ENCODE measurements around the gene DUSP19. TPM values are rescaled to one million over a fixed set of nuclear protein-coding genes. Genes with fewer than 3 reads are reported as not detected.

DUSP19 gene
- total RNA-seq, 1 donor from 2014 or later, result 3.7 TPM

- Histone ChIP-seq H3K9ac (ENCODE audit: low read length) (no peak overlapping the region), H3K27me3 (ENCODE audit: insufficient read depth, low read length) (no peaks in the 10 kb centered on the region), H3K4me1 (ENCODE audit: insufficient read depth, low read length) (no peaks in the 10 kb centered on the region), H3K4me3 (ENCODE audit: insufficient read depth, low read depth, low read length) (no peak overlapping the region), H3K79me2 (ENCODE audit: insufficient read depth, low read length) (no peaks in the 10 kb centered on the region), H2AFZ (ENCODE audit: low read depth, low read length) (no peak overlapping the region), H4K20me1 (ENCODE audit: insufficient read depth, low read length) (no peaks in the 10 kb centered on the region), H3K4me2 (ENCODE audit: low read length) (no peak overlapping the region), H3K27ac (ENCODE audit: low read depth, low read length) (no peak overlapping the region), H3K9me3 (ENCODE audit: insufficient read depth, low read depth, low read length) (no peaks in the 10 kb centered on the region), H3K36me3 (ENCODE audit: insufficient read depth, low read length) (no peaks in the 10 kb centered on the region)
- Mint-ChIP-seq H3K9me3 (ENCODE audit: unreplicated experiment) (no peaks in the 10 kb centered on the region), H3K27ac (ENCODE audit: unreplicated experiment) (no peak overlapping the region), H3K27me3 (ENCODE audit: low read depth, unreplicated experiment) (no peaks in the 10 kb centered on the region), H3K4me1 (ENCODE audit: low read depth, unreplicated experiment) (no peaks in the 10 kb centered on the region), H3K4me3 (ENCODE audit: unreplicated experiment) (no peak overlapping the region), H3K36me3 (ENCODE audit: low read depth, unreplicated experiment) (no peaks in the 10 kb centered on the region)
- no peak for TF ChIP-seq EZH2 (IDR thresholded peaks at IDR 0.05; ENCODE audit: insufficient read depth, low read length)
- TF ChIP-seq CTCF (IDR thresholded peaks at IDR 0.05; ENCODE audit: insufficient read depth, low read depth, low read length), result no peak
- FAIRE-seq (no peak), DNase-seq (ENCODE audit: low read depth) (no peak)
Observed at GRCh38 chr2:183088061-183088460, 9.5 kb downstream of the DUSP19 start.

DNA sequence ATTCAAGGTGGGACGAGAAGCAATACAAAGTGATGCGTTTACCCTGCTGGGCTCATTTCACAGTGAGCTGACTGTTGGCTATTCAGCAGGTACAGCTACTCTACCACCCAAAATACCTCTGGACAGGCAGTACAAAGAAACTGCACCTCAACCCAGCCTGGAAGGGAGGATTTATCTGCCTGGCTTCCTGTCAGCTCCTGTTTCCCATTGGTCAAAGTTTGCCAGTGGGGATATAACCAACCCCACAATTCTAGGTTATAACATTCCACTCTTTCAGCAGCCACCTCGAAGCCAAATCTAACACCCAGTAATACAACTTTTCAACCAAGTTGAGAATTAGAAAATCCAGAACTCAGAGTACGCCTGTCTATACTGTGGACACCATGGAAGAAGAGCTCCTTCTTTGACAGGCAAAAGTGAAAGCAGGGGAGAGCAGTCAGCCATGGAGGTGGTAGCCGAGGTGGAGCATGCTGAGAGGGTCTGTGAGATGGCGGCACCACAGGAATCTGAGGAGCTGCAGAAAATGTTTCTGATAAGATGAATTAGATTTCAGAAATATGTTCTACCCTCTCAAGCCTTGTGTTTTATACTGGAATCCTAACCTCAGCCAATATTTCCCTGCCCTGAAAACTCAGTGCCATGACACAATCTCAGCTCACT is 10.8 kb downstream of the DUSP19 start:
- TF ChIP-seq EZH2 (IDR thresholded peaks at IDR 0.05; ENCODE audit: insufficient read depth, low read length) (no peak), CTCF (IDR thresholded peaks at IDR 0.05; ENCODE audit: insufficient read depth, low read depth, low read length) (no peak)
- H3K36me3 Mint-ChIP-seq (ENCODE audit: low read depth, unreplicated experiment), result no peaks in the 10 kb centered on the region
- peaks cover 3% of the 10 kb centered on the region for H3K4me1 Mint-ChIP-seq (ENCODE audit: low read depth, unreplicated experiment)
- no peak overlapping the region for H2AFZ ChIP-seq (ENCODE audit: low read depth, low read length)
- peaks cover 5% of the 10 kb centered on the region for H3K4me1 ChIP-seq (ENCODE audit: insufficient read depth, low read length)
- no peak overlapping the region for H3K4me3 ChIP-seq (ENCODE audit: insufficient read depth, low read depth, low read length)
- H3K9me3 ChIP-seq (ENCODE audit: insufficient read depth, low read depth, low read length), result no peaks in the 10 kb centered on the region
- no peaks in the 10 kb centered on the region for H3K36me3 ChIP-seq (ENCODE audit: insufficient read depth, low read length)
- FAIRE-seq (no peak), DNase-seq (ENCODE audit: low read depth) (no peak)
- H3K4me2 ChIP-seq (ENCODE audit: low read length), result no peak overlapping the region
- H3K79me2 ChIP-seq (ENCODE audit: insufficient read depth, low read length), result no peaks in the 10 kb centered on the region
- H3K9me3 Mint-ChIP-seq (ENCODE audit: unreplicated experiment), result no peaks in the 10 kb centered on the region
- H3K9ac ChIP-seq (ENCODE audit: low read length), result no peak overlapping the region
- H3K27me3 ChIP-seq (ENCODE audit: insufficient read depth, low read length), result no peaks in the 10 kb centered on the region
- H3K4me3 Mint-ChIP-seq (ENCODE audit: unreplicated experiment), result no peak overlapping the region
- no peak overlapping the region for H3K27ac Mint-ChIP-seq (ENCODE audit: unreplicated experiment)
- H3K27ac ChIP-seq (ENCODE audit: low read depth, low read length), result no peak overlapping the region
- no peaks in the 10 kb centered on the region for H3K27me3 Mint-ChIP-seq (ENCODE audit: low read depth, unreplicated experiment)
- no peaks in the 10 kb centered on the region for H4K20me1 ChIP-seq (ENCODE audit: insufficient read depth, low read length)

DNA sequence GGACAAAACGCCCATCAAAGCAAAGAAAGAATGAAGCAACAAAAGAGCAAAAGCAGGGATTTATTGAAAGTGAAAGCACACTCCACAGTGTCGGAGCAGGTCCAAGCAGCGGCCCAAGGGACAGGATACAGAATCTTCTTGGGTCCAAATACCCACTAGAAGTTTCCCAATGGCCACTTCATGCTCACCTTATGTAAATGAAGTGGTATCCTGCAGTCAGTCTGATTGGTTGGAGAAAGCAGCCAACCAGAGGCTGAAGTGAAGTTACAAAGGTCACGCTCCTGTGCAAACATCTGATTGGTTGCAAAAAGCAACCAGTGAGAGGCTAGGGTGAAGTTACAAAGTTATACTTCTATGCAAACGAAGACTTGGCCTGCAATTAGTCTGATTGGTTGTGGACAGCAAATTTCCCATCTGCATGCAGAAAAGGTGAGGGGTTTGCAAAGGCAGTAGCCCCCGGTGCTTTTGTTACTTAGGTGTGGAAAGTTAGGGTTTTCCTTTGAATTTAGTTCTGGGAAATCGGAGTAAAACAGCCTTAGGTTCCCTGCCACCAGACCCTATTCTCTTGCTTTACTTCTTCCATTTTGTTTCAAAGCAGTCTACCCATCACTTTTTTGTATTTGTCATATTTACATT is 12.9 kb downstream of the DUSP19 start:
- FAIRE-seq, result no peak
- H3K27me3 Mint-ChIP-seq (ENCODE audit: low read depth, unreplicated experiment), result no peaks in the 10 kb centered on the region

More for the DNA sequence above, 12.9 kb downstream of the DUSP19 start:
- no peaks in the 10 kb centered on the region for H4K20me1 ChIP-seq (ENCODE audit: insufficient read depth, low read length)
- H3K79me2 ChIP-seq (ENCODE audit: insufficient read depth, low read length), result no peaks in the 10 kb centered on the region
- TF ChIP-seq CTCF (IDR thresholded peaks at IDR 0.05; ENCODE audit: insufficient read depth, low read depth, low read length), result no peak
- no peak for TF ChIP-seq EZH2 (IDR thresholded peaks at IDR 0.05; ENCODE audit: insufficient read depth, low read length)
- H3K27me3 ChIP-seq (ENCODE audit: insufficient read depth, low read length), result no peaks in the 10 kb centered on the region
- H3K4me2 ChIP-seq (ENCODE audit: low read length), result no peak overlapping the region
- no peak for DNase-seq (ENCODE audit: low read depth)
- H3K4me1 ChIP-seq (ENCODE audit: insufficient read depth, low read length), result peaks cover 6% of the 10 kb centered on the region
- no peak overlapping the region for H3K27ac ChIP-seq (ENCODE audit: low read depth, low read length)
- H3K36me3 ChIP-seq (ENCODE audit: insufficient read depth, low read length), result no peaks in the 10 kb centered on the region
- H3K27ac Mint-ChIP-seq (ENCODE audit: unreplicated experiment), result no peak overlapping the region
- no peaks in the 10 kb centered on the region for H3K9me3 Mint-ChIP-seq (ENCODE audit: unreplicated experiment)
- no peak overlapping the region for H2AFZ ChIP-seq (ENCODE audit: low read depth, low read length)
- H3K9ac ChIP-seq (ENCODE audit: low read length), result no peak overlapping the region
- H3K9me3 ChIP-seq (ENCODE audit: insufficient read depth, low read depth, low read length), result no peaks in the 10 kb centered on the region
- peaks cover 6% of the 10 kb centered on the region for H3K4me1 Mint-ChIP-seq (ENCODE audit: low read depth, unreplicated experiment)
- no peak overlapping the region for H3K4me3 ChIP-seq (ENCODE audit: insufficient read depth, low read depth, low read length)
- no peak overlapping the region for H3K4me3 Mint-ChIP-seq (ENCODE audit: unreplicated experiment)
- no peaks in the 10 kb centered on the region for H3K36me3 Mint-ChIP-seq (ENCODE audit: low read depth, unreplicated experiment)
